HG03558 (cell line): ENCODE results near the gene TMEM106B.
A peak's percentile ranks its signal among the peaks of the same experiment; 100 is the strongest.
"Not testable (repeated sequence)": the region's sequence is repeated elsewhere in the genome, so short reads cannot be mapped to it uniquely, and the experiment has no call there.

Experiments used
- ATAC-seq: cut with Tn5 transposase; IDR thresholded peaks from one replicate; pipeline ENCODE4 v1.9.1; 2021; ENCODE audit warnings: moderate number of reproducible peaks; ENCODE audit not compliant: unreplicated experiment; ENCODE audit errors: extremely low read depth

TMEM106B gene

GRCh38 chr7:12225017-12225416 is 13.9 kb downstream of the TMEM106B start:
- ATAC-seq, result not testable (repeated sequence)

GRCh38 chr7:12226756-12227155 is 15.7 kb downstream of the TMEM106B start:
- no peak for ATAC-seq

- no peak for ATAC-seq
Observed at GRCh38 chr7:12228024-12228423, 16.9 kb downstream of the TMEM106B start.

GRCh38 chr7:12229046-12229445 is 18.0 kb downstream of the TMEM106B start:
- ATAC-seq, result no peak

DNA sequence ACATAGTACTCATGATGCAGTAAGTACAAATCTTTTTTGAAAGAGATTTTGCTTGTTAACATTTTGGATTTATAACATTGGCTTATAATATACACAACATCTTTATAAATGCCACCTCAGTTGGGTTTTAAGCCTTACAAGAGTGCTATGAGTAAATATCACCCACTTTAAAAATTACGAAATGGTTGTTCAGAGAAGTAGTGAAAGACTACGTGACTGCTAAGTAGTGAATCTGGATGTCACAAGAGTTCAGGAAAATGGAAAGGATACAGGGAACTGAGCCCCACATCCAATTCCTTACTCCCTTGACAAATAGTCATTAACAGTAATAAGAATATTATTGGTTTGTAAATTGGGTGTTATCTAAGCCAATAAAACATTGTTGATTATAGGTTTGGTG is 20.0 kb downstream of the TMEM106B start:
- no peak for ATAC-seq

GRCh38 chr7:12233175-12233574 is 22.1 kb downstream of the TMEM106B start:
- ATAC-seq, result no peak

DNA sequence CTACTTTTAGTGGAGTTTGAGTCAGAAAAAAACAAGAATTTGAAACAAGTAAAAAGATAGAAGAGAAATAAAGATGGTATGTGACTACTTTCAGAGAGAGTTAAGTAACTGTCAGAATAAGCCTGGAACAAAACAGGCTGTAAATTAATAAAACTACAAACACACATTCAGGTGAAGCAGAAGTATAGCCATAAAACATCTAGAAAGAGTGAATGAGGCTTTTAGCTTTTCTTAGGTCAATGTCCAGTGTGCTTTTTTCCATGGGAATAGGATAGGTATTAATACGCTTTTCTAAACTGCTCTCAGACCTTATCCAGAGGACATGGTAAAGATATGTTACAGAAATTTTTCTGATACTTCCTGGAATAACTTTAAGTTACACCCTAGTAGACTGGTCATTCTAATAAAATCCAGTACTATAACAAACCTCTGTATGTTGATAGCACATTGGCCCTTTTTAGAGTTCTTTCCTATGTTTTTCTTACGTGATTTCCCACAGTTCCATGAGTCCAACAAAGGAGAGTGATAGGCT is 23.3 kb downstream of the TMEM106B start:
- ATAC-seq, result no peak

- ATAC-seq, result no peak
Observed at GRCh38 chr7:12235970-12236369, 24.9 kb downstream of the TMEM106B start.

GRCh38 chr7:12237007-12237406 is 25.9 kb downstream of the TMEM106B start:
- ATAC-seq, result no peak

DNA sequence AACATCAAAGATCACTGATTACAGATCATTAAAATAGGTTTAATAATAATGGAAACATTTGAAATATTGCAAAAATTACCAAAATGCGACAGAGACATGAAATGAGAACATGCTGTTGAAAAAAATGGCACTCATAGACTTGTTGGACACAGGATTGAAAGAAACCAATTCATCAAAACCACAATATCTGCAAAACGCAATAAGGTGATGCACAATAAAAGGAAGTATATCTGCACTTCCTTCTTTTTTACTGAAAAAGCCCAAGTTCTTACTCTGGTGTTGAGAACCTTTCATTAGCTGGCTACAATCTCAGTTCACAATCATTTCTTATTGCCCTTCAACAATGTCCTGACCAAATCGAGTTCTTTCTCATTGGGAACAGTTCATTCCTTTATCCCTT is 28.7 kb downstream of the TMEM106B start:
- ATAC-seq, result no peak

DNA sequence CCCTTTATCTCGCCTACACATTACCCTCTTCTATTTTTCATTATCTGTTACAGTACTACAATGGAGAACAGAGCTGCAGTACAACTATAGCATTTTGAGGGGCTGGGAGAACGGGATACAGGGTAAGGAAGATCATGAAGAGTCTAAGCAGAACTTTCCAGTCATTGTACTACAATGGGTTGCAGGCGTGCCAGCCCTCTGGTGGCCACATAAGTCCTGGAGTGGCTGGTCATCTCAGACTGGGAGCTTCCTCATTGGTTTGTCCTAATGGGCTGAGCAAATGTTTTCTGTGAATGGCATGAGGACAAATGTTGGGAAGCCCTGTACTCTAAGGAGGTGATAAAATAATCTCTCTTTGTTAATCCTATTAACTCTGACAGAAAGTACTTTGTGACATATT is 33.0 kb downstream of the TMEM106B start:
- ATAC-seq, result no peak

DNA sequence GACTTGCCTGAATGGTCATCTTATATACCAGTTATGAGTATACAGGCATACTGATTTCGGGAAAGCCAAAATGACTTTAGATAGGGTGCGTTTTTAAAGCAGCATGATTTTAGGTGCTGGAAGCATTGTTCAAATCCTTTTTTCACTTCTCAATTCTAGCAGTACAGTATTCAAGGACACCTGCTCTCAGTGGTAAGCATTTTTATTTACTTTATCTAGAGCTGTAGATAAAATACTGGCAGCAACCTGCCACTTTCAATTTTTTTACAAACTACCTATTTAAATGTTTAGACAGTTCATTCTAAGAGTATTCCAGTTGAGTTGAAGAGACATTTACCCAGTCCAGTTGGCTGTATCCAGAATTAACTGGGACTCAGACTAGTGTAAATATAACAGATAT is 33.6 kb downstream of the TMEM106B start:
- no peak for ATAC-seq

- no peak for ATAC-seq
Observed at GRCh38 chr7:12249706-12250105, 38.6 kb downstream of the TMEM106B start.

DNA sequence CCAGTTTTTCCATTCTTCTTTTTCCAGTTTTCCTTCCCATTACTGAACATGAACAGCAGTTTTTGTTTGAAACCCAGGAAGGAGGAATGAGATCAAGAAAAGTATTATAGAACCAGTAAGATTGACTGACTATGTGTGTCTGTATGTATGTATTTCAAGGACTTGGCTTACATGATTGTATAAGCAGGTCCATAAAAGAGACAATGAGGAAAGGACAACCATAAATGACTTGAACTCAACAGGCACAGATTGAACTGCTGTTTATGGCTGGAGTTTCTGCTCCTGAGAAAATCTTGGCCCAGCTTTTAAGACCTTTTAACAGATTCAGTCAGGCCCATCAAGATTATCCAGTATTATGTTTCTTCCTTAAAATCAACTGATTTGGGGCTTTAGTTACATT is 39.1 kb downstream of the TMEM106B start:
- ATAC-seq, result no peak

DNA sequence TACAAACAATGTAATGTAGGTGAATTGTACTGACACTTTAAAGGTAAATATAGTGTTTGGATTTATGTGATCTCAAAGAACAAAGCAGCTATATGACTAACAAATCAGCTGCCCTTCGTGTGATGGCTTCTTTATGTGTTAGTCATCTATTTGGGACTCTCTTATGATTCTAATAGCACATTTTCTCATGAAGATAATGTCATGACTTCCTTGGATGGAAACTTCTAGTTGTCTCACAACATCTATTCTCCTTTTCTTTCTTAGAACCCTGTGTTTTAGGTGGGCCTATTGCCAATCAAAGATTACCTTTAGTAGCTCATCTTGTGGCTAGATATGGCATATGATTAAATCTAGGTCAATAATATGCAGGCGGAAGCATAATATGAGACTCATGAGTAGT is 45.0 kb downstream of the TMEM106B start:
- ATAC-seq, result no peak

GRCh38 chr7:12257582-12257981 is 46.5 kb downstream of the TMEM106B start:
- ATAC-seq, result peak; percentile 100

DNA sequence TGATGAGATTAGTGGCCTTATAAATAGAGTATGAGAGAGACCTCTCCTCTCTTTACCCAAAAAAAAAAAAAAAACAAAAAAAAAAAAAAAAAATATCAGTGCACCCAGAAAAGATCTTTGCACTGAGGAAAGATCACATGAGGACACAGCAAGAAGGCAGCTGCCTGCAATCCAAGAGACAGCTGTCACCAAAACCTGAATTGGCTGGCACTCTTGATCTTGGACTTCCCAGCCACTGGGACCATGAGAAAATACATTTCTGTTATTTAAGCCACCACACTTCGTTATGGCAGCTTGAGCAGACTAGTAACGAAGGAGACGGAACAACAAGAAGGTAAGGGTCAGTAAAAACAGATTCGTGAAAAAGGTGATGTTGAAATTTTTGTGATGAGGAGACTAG is 47.0 kb downstream of the TMEM106B start:
- ATAC-seq, result no peak

GRCh38 chr7:12267542-12267941 is 56.4 kb downstream of the TMEM106B start:
- ATAC-seq, result no peak

DNA sequence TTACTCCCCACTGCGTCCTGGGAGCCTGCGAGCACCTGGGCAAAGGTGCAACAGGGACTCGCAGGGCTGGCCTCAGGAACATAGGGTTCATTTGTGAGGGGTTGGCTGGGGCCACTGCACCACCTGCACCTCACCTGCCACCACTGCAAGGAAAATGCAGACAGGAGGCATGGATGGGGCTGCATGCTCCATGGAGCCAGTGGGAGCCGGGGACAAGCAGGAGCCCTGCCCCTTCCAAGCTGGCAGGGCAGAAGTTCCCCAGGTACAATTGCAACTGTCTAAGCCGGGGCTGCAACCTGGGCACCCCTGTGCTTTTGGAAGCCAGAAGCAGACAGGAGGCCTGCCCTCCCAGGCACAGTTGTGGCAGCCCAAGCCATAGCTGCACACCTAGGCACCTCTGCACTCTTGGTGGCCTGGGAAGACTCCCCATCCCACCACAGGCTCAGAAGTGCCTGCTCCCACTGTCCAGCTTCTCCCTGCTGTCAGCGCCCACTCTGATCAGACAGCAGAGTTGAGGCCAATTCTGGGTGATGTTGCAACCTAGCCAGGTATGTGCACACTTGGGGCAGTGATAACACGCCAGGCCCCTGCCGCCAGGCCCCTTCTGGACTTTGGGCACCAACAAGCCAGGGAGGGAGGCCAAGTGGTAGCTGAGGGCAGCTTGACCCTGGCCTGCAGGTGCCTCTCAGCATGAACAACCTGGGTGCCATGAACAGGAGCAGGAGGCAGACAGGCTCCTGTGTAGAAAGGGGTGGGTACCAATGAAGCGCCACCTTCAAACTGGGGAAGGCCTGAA is 58.2 kb downstream of the TMEM106B start:
- no peak for ATAC-seq

DNA sequence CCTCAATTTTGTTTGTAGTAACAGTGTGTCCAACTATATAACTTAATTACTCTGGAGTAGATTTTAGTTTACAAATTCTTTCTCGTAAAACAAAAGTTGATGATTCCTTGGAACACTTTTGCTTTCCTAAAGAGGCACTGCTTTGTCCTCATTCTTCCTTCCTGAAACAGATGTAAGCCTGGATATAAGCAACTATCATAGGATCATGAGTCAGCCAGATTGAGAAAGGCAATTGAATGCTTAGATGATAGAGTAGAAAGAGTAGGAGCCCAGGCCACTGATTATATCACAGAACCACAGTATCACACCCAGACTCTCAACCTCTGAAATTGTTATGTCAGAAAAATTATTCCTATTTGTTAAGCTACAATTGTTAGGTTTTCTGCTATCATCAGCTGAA is 69.9 kb downstream of the TMEM106B start:
- ATAC-seq, result no peak

GRCh38 chr7:12287901-12288300 is 76.8 kb downstream of the TMEM106B start:
- ATAC-seq, result no peak

DNA sequence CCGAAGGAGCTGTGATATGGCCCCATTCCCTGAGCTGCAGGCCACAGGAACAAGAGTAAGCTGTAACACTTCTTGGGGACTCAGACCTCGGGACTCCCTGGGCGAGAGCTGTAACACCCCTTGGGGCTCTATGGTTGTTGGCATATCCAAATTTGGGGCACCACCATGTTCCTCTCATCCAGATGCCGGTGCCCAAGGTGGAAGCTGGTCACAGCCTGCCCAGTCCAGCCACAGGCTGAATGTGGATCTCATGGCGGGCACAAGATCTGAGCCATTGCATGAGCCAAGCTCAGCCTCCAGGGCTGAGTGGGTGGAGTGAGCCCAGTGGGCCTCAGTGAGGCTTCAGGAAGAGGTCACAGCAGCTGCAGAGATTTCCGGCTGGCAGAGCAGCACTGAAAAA is 78.9 kb downstream of the TMEM106B start:
- ATAC-seq, result no peak
